ENCODE data around the gene WNT4.

GRCh38 chr1:22139066-22139594 lies 3.8 kb downstream of the WNT4 start:
- TF ChIP-seq, protein P1, sequence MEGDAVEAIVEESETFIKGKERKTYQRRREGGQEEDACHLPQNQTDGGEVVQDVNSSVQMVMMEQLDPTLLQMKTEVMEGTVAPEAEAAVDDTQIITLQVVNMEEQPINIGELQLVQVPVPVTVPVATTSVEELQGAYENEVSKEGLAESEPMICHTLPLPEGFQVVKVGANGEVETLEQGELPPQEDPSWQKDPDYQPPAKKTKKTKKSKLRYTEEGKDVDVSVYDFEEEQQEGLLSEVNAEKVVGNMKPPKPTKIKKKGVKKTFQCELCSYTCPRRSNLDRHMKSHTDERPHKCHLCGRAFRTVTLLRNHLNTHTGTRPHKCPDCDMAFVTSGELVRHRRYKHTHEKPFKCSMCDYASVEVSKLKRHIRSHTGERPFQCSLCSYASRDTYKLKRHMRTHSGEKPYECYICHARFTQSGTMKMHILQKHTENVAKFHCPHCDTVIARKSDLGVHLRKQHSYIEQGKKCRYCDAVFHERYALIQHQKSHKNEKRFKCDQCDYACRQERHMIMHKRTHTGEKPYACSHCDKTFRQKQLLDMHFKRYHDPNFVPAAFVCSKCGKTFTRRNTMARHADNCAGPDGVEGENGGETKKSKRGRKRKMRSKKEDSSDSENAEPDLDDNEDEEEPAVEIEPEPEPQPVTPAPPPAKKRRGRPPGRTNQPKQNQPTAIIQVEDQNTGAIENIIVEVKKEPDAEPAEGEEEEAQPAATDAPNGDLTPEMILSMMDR (IDR thresholded peaks at IDR 0.05), result no peak
- TF ChIP-seq POLR2A (IDR thresholded peaks at IDR 0.05), result no peak

Measured in uterus (tissue), 2 donors.